HG03457 (cell line): ENCODE results near the gene CRLF3.
"Not testable (repeated sequence)": the region's sequence is repeated elsewhere in the genome, so short reads cannot be mapped to it uniquely, and the experiment has no call there.

Experiments
- ATAC-seq: cut with Tn5 transposase; IDR thresholded peaks from one replicate; pipeline ENCODE4 v1.9.1; 2021; ENCODE audit warnings: moderate number of reproducible peaks; ENCODE audit not compliant: unreplicated experiment

CRLF3 gene

GRCh38 chr17:30816165-30816564 lies 8.3 kb downstream of the CRLF3 start:
- ATAC-seq = no peak

- ATAC-seq = not testable (repeated sequence)
These were observed 9.6 kb downstream of the CRLF3 start for GRCh38 chr17:30814860-30815259.

- ATAC-seq = not testable (repeated sequence)
These were observed 10.3 kb downstream of the CRLF3 start for GRCh38 chr17:30814236-30814635.

GRCh38 chr17:30812218-30813177 lies 12.0 kb downstream of the CRLF3 start:
- ATAC-seq = no peak

- no peak for ATAC-seq
These were observed 14.6 kb downstream of the CRLF3 start for GRCh38 chr17:30809867-30810266.

- peak; percentile 73 for ATAC-seq
These were observed 15.7 kb downstream of the CRLF3 start for GRCh38 chr17:30808785-30809286.

- ATAC-seq = no peak
These were observed 16.6 kb downstream of the CRLF3 start for GRCh38 chr17:30807896-30808295.

GRCh38 chr17:30805944-30806456 lies 18.5 kb downstream of the CRLF3 start:
- no peak for ATAC-seq

- no peak for ATAC-seq
These were observed 22.8 kb downstream of the CRLF3 start for GRCh38 chr17:30801671-30802070.

- no peak for ATAC-seq
These were observed 28.5 kb downstream of the CRLF3 start for GRCh38 chr17:30796016-30796415.

GRCh38 chr17:30794372-30794771 lies 30.1 kb downstream of the CRLF3 start:
- ATAC-seq = no peak

- ATAC-seq = no peak
These were observed 31.1 kb downstream of the CRLF3 start for GRCh38 chr17:30793282-30793977.

GRCh38 chr17:30790279-30790678 lies 34.2 kb downstream of the CRLF3 start:
- no peak for ATAC-seq

GRCh38 chr17:30788918-30789317 lies 35.6 kb downstream of the CRLF3 start:
- ATAC-seq = no peak

- ATAC-seq = no peak
These were observed 42.3 kb downstream of the CRLF3 start for GRCh38 chr17:30782206-30782605.

- no peak for ATAC-seq
These were observed 44.1 kb downstream of the CRLF3 start for GRCh38 chr17:30780343-30780742.

GRCh38 chr17:30768771-30769170 lies 55.7 kb downstream of the CRLF3 start:
- ATAC-seq = not testable (repeated sequence)

- not testable (repeated sequence) for ATAC-seq
These were observed 56.7 kb downstream of the CRLF3 start for GRCh38 chr17:30767641-30768404.

GRCh38 chr17:30761060-30761459 lies 63.4 kb downstream of the CRLF3 start:
- no peak for ATAC-seq

- not testable (repeated sequence) for ATAC-seq
These were observed 71.2 kb downstream of the CRLF3 start for GRCh38 chr17:30753291-30753690.

GRCh38 chr17:30750982-30751381 lies 73.5 kb downstream of the CRLF3 start:
- ATAC-seq = not testable (repeated sequence)
